Measurements from ENCODE around the gene PKN1.
"Not testable (repeated sequence)": the region's sequence is repeated elsewhere in the genome, so short reads cannot be mapped to it uniquely, and the experiment has no call there.

Gene PKN1

GRCh38 chr19:14492756-14493337 lies 59.7 kb downstream of the PKN1 start:
- no peak for DNase-seq

DNA sequence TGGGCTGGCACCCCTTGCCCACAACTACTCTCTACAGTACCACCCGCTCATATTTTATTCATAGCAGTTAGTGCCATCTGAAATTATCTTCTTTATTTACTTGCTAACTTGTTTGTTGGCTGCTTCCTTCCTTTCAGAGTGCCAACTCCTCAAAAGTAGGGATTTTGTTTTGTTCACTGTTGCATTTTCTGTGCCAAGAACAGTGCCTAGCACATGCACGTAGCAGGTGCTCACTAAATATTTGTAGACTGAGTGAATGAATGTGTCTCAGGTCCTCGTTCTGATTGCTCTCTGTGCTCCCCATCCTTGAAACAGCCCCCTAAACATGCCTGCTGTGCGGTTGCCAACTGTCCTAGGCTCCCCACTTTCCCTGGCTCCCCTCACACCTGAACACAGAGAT lies 61.3 kb downstream of the PKN1 start:
- no peak for DNase-seq

DNA sequence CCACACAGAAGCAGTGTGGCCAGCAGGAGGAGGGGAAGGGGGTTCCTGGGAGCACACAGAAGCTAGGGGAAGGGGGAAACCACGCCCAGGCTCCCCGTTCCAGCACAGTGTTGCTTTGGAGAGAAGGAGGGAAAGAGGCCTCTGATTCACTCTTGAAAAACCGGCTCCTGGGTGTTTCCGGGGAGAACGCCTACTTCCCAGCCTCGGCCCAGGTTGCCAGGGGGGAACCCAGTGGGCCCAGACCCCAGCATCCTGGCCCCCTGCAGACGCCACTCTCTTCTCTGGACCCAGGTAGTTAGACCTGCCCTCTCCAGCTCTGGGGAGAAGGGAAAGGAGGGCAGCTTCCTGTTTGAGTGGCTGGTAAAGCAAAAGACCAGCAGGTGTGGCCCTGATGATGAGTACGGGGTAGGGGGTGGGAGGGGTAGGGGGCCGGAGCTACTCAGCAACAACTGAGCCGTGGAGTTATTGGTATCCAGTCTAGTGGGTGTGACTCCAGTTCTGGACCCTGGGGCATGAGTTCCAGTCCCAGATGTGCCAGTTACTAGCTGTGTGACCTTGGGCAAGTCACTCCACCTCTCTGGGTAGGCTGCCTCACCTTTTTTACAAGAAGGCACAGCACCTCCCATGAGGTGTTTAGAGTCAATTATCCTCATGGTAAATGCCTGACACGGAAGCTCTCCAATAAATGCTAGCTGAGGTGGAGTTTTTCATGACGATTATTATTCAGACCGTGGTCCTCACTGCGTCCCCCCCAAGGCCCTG lies 62.0 kb downstream of the PKN1 start:
- no peak for DNase-seq

- DNase-seq = no peak
Observed at GRCh38 chr19:14495672-14496028, 62.5 kb downstream of the PKN1 start.

DNA sequence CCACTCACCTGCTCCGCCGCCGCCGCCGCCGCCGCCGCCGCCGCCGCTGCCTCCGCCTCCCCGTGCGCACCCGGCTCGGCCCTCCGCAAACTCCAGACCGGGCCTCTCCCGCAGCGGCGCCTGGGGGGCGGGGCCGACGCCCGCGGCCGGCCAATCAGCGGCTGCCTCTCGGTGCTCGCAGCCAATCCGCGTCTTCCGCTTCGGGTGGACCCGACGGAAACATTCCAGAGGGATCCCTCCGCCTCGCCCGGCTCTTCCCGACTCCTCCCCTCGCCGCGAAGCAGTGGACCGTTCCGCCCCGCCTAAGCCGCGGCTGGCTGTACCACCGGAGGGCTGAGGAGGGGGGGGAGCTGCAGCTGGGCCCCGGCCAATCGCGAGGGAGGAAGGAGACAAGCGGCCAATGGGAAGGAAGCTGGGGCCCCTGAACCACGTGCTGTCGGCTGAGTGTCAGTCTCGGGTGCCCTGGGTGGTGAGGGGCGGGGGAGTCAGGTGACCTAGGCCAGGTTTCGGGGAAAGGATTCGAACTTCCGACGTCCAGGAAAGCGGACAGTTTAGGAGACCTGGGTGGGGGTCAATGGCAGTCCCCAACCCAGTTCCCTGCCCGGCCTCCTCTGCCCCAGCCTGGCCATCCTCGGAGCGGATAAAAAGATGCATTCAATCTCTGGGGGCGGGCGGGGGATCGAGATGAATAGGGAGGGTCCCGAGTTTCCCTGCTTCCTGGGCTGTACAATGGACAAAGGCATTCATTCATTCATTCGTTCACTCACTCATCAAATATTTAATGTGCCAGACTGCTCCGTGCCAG lies 63.1 kb downstream of the PKN1 start, which contains the start of gene GIPC1:
Gene GIPC1 (minus strand): TSS at position 99 of the 805 bp plus-strand sequence. CDS start 13,151 bp downstream, outside the sequence.
- peak; percentile 90 for DNase-seq

DNA sequence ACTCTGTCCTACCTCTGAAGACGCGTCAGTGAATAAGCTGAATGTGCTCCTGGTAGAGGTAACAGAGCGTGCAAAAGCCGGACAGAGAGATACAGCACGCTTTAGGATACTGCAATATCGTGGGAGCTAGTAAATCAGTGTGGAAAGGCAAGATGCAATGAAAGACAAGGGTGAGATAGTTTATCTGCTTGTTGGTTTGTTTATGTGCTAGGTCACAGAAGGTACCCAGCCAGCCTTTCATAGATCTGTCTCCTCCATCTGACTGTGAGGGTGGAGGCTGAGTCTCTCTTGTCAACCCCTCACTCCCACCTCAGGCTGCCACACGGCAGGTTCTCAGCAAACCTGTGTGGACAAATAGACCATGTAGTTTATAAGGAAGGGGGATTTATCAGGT lies 63.7 kb downstream of the PKN1 start:
- no peak for DNase-seq

- DNase-seq = no peak
Observed at GRCh38 chr19:14497228-14497921, 64.3 kb downstream of the PKN1 start.

GRCh38 chr19:14502334-14503092 lies 69.4 kb downstream of the PKN1 start:
- DNase-seq = no peak

- no peak for DNase-seq
Observed at GRCh38 chr19:14503285-14503684, 70.2 kb downstream of the PKN1 start.

DNA sequence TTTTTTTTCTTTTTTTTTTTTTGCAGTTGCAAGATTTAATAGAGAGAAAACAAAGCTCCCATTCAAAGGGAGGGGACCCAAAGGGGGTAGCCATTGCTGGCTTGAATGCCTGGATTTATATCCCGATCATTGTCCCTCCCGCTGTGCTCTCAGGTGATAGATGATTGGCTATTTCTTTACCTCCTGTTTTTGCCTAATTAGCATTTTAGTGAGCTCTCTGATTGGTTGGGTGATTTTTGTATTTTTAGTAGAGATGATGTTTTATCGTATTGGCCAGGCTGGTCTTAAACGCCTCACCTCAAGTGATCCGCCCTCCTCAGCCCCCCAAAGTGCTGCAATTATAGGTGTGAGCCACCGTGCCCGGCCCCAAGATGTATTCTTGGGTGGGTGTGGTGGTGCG lies 71.5 kb downstream of the PKN1 start:
- not testable (repeated sequence) for DNase-seq

- DNase-seq = no peak
Observed at GRCh38 chr19:14505488-14506239, 72.6 kb downstream of the PKN1 start.

DNA sequence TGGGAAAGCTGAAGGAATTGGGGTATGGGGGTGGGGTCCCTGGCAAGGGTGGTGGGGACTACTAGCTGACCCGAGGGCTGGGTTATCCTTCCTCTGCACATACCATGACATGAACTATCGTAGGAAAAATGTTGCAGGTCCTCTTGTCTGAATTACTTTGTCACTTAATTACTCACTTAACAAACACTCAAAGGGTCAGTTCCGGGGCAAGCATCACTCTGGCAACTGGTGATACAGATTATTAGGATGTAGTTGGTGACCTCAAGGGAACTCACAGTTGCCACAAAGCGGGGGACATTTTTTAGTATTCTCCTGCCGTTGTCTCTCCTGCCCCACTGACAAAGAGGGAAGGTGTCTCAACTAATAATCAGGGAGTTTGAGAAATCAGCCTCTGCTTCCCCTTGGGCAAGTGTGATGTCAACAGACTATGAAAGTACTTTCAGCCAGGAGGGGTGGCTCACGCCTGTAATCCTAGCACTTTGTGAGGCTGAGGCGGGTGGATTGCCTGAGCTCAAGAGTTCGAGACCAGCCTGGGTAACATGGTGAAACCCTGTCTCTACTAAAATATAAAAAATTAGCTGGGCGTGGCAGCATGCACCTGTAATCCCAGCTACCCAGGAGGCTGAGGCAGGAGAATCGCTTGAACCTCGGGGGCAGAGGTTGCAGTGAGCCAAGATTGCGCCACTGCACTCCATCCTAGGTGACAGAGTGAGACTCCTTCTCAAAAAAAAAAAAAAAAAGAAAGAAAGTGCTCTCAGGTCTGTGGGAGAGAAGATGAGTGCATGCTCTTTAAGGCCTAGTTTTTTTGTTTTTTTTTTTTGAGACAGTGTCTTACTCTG lies 74.8 kb downstream of the PKN1 start:
- DNase-seq = no peak

DNA sequence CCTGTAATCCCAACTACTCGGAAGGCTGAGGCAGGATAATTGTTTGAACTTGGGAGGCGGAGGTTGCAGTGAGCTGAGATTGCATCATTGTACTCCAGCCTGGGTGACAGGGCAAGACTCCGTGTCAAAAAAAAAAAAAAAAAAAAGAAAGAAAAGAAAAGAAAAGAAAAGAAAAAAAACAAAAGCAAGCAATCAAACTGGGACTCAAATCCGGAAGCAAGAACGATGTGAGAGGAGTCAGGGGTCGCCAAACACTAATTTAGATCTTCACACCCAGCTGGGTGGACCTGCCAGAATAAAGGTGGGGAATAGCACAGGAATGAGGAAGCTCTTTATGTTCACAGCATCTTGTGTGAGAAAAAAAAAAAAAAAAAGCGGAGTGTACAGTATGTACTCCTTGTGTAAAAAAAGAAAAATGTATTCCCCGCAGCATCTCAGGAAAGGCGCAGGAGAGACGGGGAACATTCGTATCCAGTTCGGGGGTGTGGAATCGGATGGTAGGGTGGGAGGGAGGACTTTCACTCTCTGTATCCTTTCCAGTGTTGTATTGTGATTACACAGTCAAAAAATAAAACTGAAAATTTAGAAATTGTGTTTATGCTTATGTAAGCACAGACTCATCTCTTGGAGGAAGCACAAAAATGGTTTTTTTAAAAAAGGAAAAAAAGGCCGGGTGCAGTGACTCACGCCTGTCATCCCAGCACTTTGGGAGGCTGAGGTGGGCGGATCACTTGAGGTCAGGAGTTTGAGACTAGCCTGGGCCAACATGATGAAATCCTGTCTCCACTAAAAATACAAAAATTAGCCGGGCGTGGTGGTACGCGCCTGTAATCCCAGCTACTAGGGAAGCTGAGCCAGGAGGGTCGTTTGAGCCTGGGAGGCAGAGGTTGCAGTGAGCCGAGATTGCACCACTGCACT lies 77.5 kb downstream of the PKN1 start:
- DNase-seq = no peak

DNA sequence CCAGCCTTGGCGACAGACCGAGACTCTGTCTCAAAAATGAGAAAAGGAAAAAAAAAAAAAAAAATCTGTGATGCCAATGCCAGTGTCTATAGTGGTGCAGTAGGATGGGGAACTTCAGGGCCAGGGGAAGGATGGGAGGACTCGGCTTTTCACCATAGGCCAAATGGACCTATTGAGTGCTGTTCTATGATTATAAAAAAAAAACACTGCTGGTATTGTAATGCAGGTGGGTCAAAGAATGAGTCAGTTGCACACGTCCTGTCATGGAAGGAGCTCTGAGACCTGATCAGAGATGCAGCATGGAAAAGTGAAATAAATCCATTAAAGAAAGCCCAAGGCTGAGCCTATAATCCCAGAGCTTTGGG lies 78.1 kb downstream of the PKN1 start:
- DNase-seq = no peak

DNA sequence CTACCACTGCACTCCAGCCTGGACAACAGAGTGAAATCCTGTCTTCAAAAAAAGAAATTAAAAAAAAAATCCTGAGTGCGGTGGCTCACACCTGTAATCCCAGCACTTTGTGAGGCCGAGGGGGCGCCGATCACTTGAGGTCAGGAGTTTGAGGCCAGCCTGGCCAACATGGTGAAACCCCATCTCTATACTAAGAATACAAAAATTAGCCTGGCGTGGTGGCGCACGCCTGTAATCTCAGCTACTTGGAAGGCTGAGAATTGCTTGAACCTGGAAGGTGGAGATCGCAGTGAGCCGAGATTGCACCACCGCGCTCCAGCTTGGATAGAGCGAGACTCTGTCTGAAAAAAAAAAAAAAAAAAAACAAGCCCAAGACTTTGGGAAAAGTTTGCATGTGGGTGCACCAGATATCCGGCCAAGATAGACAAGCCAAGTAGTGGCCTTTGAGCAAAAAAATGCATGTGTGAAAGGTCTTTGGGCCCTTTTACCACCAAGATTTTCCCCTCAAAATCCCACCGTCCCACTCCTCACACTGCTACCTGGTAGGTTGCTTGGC lies 79.4 kb downstream of the PKN1 start:
- DNase-seq = no peak

DNA sequence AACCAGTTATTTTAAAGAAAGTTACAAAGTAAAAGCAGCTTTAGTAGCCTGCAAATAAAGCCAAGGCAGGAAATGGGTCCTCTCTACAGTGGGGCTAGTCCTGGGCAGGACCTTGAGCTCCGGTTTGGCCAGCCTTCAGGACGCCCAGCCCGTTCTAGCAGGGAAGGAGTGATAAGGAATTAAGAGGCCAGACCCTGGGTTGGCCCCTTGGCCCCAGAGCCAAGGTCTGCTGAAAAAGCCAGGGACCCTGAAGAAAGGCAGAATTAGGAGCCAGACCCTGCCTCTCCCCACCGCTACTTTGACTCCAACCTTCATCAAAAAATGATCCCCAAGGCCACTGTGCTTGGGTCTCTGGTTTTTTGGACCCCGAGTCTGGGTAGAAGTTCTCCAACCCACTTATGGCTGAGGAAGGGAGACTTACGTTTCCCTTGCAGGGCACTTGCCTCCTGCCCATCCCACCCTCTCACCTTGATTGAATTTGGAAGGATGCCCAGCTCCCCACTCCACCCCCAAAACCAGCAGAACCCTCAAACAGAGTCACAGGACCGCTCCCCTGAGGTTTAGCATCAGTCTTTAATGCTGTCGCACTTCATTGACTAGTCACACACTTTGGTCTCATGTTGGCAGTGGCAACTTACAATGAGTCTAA lies 81.2 kb downstream of the PKN1 start:
- no peak for DNase-seq

GRCh38 chr19:14515501-14516047 lies 82.5 kb downstream of the PKN1 start:
- no peak for DNase-seq

GRCh38 chr19:14516048-14516534 lies 83.0 kb downstream of the PKN1 start:
- DNase-seq = no peak
